Activated naive CD8-positive, alpha-beta T cell (primary cell): ENCODE measurements around the gene GIT1.

Experiments
- H3K27ac Mint-ChIP-seq: one replicate; pipeline ENCODE4 v1.8.0; 2021; ENCODE audit warnings: mixed read lengths
- H3K27me3 Mint-ChIP-seq: one replicate; pipeline ENCODE4 v1.8.0; 2021; ENCODE audit warnings: mixed read lengths
- H3K36me3 Mint-ChIP-seq: one replicate; pipeline ENCODE4 v1.8.0; 2021; ENCODE audit warnings: mixed read lengths
- H3K4me1 Mint-ChIP-seq: one replicate; pipeline ENCODE4 v1.8.0; 2021; ENCODE audit warnings: low read depth, mixed read lengths
- H3K4me3 Mint-ChIP-seq: one replicate; pipeline ENCODE4 v1.8.0; 2021; ENCODE audit warnings: mild to moderate bottlenecking, mixed read lengths
- H3K9me3 Mint-ChIP-seq: one replicate; pipeline ENCODE4 v1.8.0; 2021; ENCODE audit warnings: low read depth, mixed read lengths

The GIT1 gene

GRCh38 chr17:29619251-29619650 is 29.8 kb upstream of the GIT1 start:
- Mint-ChIP-seq H3K27me3 (no peaks in the 10 kb centered on the region), H3K4me1 (peaks cover 47% of the 10 kb centered on the region), H3K36me3 (no peaks in the 10 kb centered on the region), H3K27ac (no peak overlapping the region), H3K9me3 (no peaks in the 10 kb centered on the region), H3K4me3 (no peak overlapping the region)

GRCh38 chr17:29618272-29619065 is 29.0 kb upstream of the GIT1 start:
- H3K4me1 Mint-ChIP-seq, result peaks cover 44% of the 10 kb centered on the region
- H3K4me3 Mint-ChIP-seq, result no peak overlapping the region
- no peaks in the 10 kb centered on the region for H3K9me3 Mint-ChIP-seq
- H3K27ac Mint-ChIP-seq, result no peak overlapping the region
- H3K27me3 Mint-ChIP-seq, result no peaks in the 10 kb centered on the region
- no peaks in the 10 kb centered on the region for H3K36me3 Mint-ChIP-seq

- H3K4me1 Mint-ChIP-seq, result peaks cover 37% of the 10 kb centered on the region
- H3K9me3 Mint-ChIP-seq, result no peaks in the 10 kb centered on the region
- H3K27me3 Mint-ChIP-seq, result no peaks in the 10 kb centered on the region
- peak overlapping the region; percentile 85 for H3K4me3 Mint-ChIP-seq
- no peaks in the 10 kb centered on the region for H3K36me3 Mint-ChIP-seq
- H3K27ac Mint-ChIP-seq, result peak overlapping the region; percentile 70
Observed at GRCh38 chr17:29617481-29618271, 28.2 kb upstream of the GIT1 start.

- Mint-ChIP-seq H3K27ac (peak overlapping the region; percentile 54), H3K27me3 (no peaks in the 10 kb centered on the region), H3K36me3 (no peaks in the 10 kb centered on the region)
Observed at GRCh38 chr17:29617125-29617480, 27.7 kb upstream of the GIT1 start.

GRCh38 chr17:29616300-29617048 is 27.0 kb upstream of the GIT1 start:
- Mint-ChIP-seq H3K4me1 (peaks cover 32% of the 10 kb centered on the region), H3K27ac (peak overlapping the region; percentile 12), H3K36me3 (no peaks in the 10 kb centered on the region), H3K9me3 (no peaks in the 10 kb centered on the region), H3K4me3 (peak overlapping the region; percentile 85), H3K27me3 (no peaks in the 10 kb centered on the region)

More at GRCh38 chr17:29617125-29617480, 27.7 kb upstream of the GIT1 start:
- Mint-ChIP-seq H3K4me1 (peaks cover 35% of the 10 kb centered on the region), H3K9me3 (no peaks in the 10 kb centered on the region), H3K4me3 (peak overlapping the region; percentile 85)

- Mint-ChIP-seq H3K27ac (peak overlapping the region; percentile 34), H3K27me3 (no peaks in the 10 kb centered on the region), H3K36me3 (no peaks in the 10 kb centered on the region), H3K4me1 (peaks cover 32% of the 10 kb centered on the region), H3K4me3 (peak overlapping the region; percentile 85), H3K9me3 (no peaks in the 10 kb centered on the region)
Observed at GRCh38 chr17:29615492-29616299, 26.2 kb upstream of the GIT1 start.

- H3K27ac Mint-ChIP-seq, result peak overlapping the region; percentile 34
- H3K36me3 Mint-ChIP-seq, result no peaks in the 10 kb centered on the region
- H3K4me1 Mint-ChIP-seq, result peaks cover 32% of the 10 kb centered on the region
- no peaks in the 10 kb centered on the region for H3K9me3 Mint-ChIP-seq
- peak overlapping the region; percentile 85 for H3K4me3 Mint-ChIP-seq
- no peaks in the 10 kb centered on the region for H3K27me3 Mint-ChIP-seq
Observed at GRCh38 chr17:29615048-29615385, 25.6 kb upstream of the GIT1 start.

- Mint-ChIP-seq H3K9me3 (no peaks in the 10 kb centered on the region), H3K4me1 (peaks cover 32% of the 10 kb centered on the region), H3K36me3 (no peaks in the 10 kb centered on the region), H3K27me3 (no peaks in the 10 kb centered on the region), H3K27ac (peak overlapping the region; percentile 34), H3K4me3 (peak overlapping the region; percentile 85)
Observed at GRCh38 chr17:29614349-29615047, 25.1 kb upstream of the GIT1 start.

- Mint-ChIP-seq H3K4me3 (peak overlapping the region; percentile 46), H3K4me1 (peaks cover 32% of the 10 kb centered on the region), H3K27ac (no peak overlapping the region), H3K9me3 (no peaks in the 10 kb centered on the region), H3K27me3 (no peaks in the 10 kb centered on the region), H3K36me3 (no peaks in the 10 kb centered on the region)
Observed at GRCh38 chr17:29613856-29614255, 24.4 kb upstream of the GIT1 start.

- no peak overlapping the region for H3K27ac Mint-ChIP-seq
Observed at GRCh38 chr17:29613352-29613837, 23.9 kb upstream of the GIT1 start.

GRCh38 chr17:29612404-29613280 is 23.2 kb upstream of the GIT1 start:
- Mint-ChIP-seq H3K9me3 (no peaks in the 10 kb centered on the region), H3K36me3 (no peaks in the 10 kb centered on the region), H3K4me3 (peak overlapping the region; percentile 52), H3K4me1 (peaks cover 32% of the 10 kb centered on the region), H3K27ac (no peak overlapping the region), H3K27me3 (no peaks in the 10 kb centered on the region)

More at GRCh38 chr17:29613352-29613837, 23.9 kb upstream of the GIT1 start:
- H3K27me3 Mint-ChIP-seq, result no peaks in the 10 kb centered on the region
- no peaks in the 10 kb centered on the region for H3K36me3 Mint-ChIP-seq
- H3K4me1 Mint-ChIP-seq, result peaks cover 32% of the 10 kb centered on the region
- no peaks in the 10 kb centered on the region for H3K9me3 Mint-ChIP-seq
- H3K4me3 Mint-ChIP-seq, result no peak overlapping the region

- H3K4me1 Mint-ChIP-seq, result peaks cover 27% of the 10 kb centered on the region
- no peaks in the 10 kb centered on the region for H3K36me3 Mint-ChIP-seq
- no peak overlapping the region for H3K4me3 Mint-ChIP-seq
- H3K27ac Mint-ChIP-seq, result no peak overlapping the region
- H3K27me3 Mint-ChIP-seq, result no peaks in the 10 kb centered on the region
- H3K9me3 Mint-ChIP-seq, result no peaks in the 10 kb centered on the region
Observed at GRCh38 chr17:29612094-29612403, 22.6 kb upstream of the GIT1 start.

- Mint-ChIP-seq H3K27me3 (no peaks in the 10 kb centered on the region), H3K27ac (no peak overlapping the region), H3K9me3 (no peaks in the 10 kb centered on the region), H3K4me3 (no peak overlapping the region), H3K36me3 (no peaks in the 10 kb centered on the region), H3K4me1 (peaks cover 22% of the 10 kb centered on the region)
Observed at GRCh38 chr17:29611351-29612093, 22.1 kb upstream of the GIT1 start.
